Liver (tissue), 9 donors: Measurements from ENCODE around the gene OMA1. TPM values are rescaled to one million over a fixed set of nuclear protein-coding genes. Genes with fewer than 3 reads are reported as not detected.

Source experiments
- DNase-seq: peaks from one replicate; pipeline ENCODE4 v3.0.0-alpha.2; 2017; ENCODE audit warnings: low spot score
- H3K27ac ChIP-seq, 2 donors: one replicate each; pipeline ENCODE4 v1.7.0; 2013; ENCODE audit warnings: inconsistent platforms in 2 of 2, low read length in 2 of 2, control low read depth in 1 of 2, low read depth in 1 of 2, mild to moderate bottlenecking in 1 of 2
- H3K27me3 ChIP-seq, 4 donors: one replicate each; pipeline versions ENCODE4 v1.6.1 to v1.7.0; 2013; ENCODE audit warnings: low read length in 3 of 4, inconsistent platforms in 1 of 4, mild to moderate bottlenecking in 1 of 4, moderate library complexity in 1 of 4; ENCODE audit not compliant: control insufficient read depth in 4 of 4, insufficient read depth in 4 of 4
- H3K36me3 ChIP-seq, 4 donors: one replicate each; pipeline versions ENCODE4 v1.6.1 to v1.7.0; 2013; ENCODE audit warnings: low read length in 3 of 4, mild to moderate bottlenecking in 3 of 4, low read depth in 1 of 4, moderate library complexity in 1 of 4; ENCODE audit not compliant: control insufficient read depth in 4 of 4, insufficient read depth in 3 of 4
- H3K4me1 ChIP-seq, 4 donors: one replicate each; pipeline versions ENCODE4 v1.6.1 to v1.7.0; 2013; ENCODE audit warnings: low read length in 3 of 4, mild to moderate bottlenecking in 3 of 4, moderate library complexity in 1 of 4; ENCODE audit not compliant: control insufficient read depth in 4 of 4, insufficient read depth in 4 of 4
- H3K4me3 ChIP-seq, 3 donors: one replicate each; pipeline versions ENCODE4 v1.6.1 to v1.7.0; 2013; ENCODE audit warnings: low read length in 3 of 3, control low read depth in 1 of 3, low read depth in 1 of 3, mild to moderate bottlenecking in 1 of 3
- H3K9ac ChIP-seq, 2 donors: one replicate each; pipeline ENCODE4 v1.7.0; 2013; ENCODE audit warnings: low read length in 2 of 2, mild to moderate bottlenecking in 2 of 2, moderate library complexity in 2 of 2, control low read depth in 1 of 2, low read depth in 1 of 2
- H3K9me3 ChIP-seq, 4 donors: one replicate each; pipeline versions ENCODE4 v1.6.1 to v1.7.0; 2013; ENCODE audit warnings: low read length in 3 of 4; ENCODE audit not compliant: control insufficient read depth in 4 of 4
- EGR1 ChIP-seq, 2 donors: IDR thresholded peaks; 2 replicates each; pipeline ENCODE4 v1.6.1; 2016 to 2018; ENCODE audit warnings: antibody characterized with exemption in 2 of 2, low read depth in 2 of 2
- FOXA1 ChIP-seq: IDR thresholded peaks from 2 replicates; pipeline ENCODE4 v1.6.1; 2016; ENCODE audit warnings: antibody characterized with exemption
- FOXA2 ChIP-seq: IDR thresholded peaks from 2 replicates; pipeline ENCODE4 v1.6.1; 2016; ENCODE audit warnings: antibody characterized with exemption
- GABPA ChIP-seq, 2 donors: IDR thresholded peaks in 1 of 2; conservative IDR thresholded peaks in 1 of 2; 2 replicates each; pipeline ENCODE4 v1.6.1; 2016; ENCODE audit warnings: antibody characterized with exemption in 2 of 2, mild to moderate bottlenecking in 1 of 2, moderate library complexity in 1 of 2
- HNF4A ChIP-seq, 2 donors: conservative IDR thresholded peaks; 2 replicates each; pipeline ENCODE4 v1.6.1; 2016; ENCODE audit warnings: antibody characterized with exemption in 2 of 2, mild to moderate bottlenecking in 2 of 2
- HNF4G ChIP-seq: IDR thresholded peaks from 2 replicates; pipeline ENCODE4 v1.6.1; 2016; ENCODE audit warnings: antibody characterized with exemption
- NR2F2 ChIP-seq: IDR thresholded peaks from 2 replicates; pipeline ENCODE4 v1.6.1; 2016; ENCODE audit warnings: antibody characterized with exemption
- RAD21 ChIP-seq, 2 donors: IDR thresholded peaks; 2 replicates each; pipeline ENCODE4 v1.6.1; 2016; ENCODE audit warnings: antibody characterized with exemption in 2 of 2, mild to moderate bottlenecking in 2 of 2
- RXRA ChIP-seq, 2 donors: IDR thresholded peaks; 2 replicates each; pipeline ENCODE4 v1.6.1; 2017 to 2018; ENCODE audit warnings: antibody characterized with exemption in 2 of 2, mild to moderate bottlenecking in 1 of 2
- SP1 ChIP-seq: IDR thresholded peaks from 2 replicates; pipeline ENCODE4 v1.6.1; 2018; ENCODE audit warnings: antibody characterized with exemption, mild to moderate bottlenecking
- TAF1 ChIP-seq: conservative IDR thresholded peaks from 2 replicates; pipeline ENCODE4 v1.6.1; 2016; ENCODE audit warnings: antibody characterized with exemption, mild to moderate bottlenecking
- WGBS: extraction: QIAGEN DNeasy Blood & Tissue Kit; methylation state at CpG from one replicate; pipeline ENCODE4 v1.1.7; 2013; 5-methylcytosine and 5-hydroxymethylcytosine counted together
- polyA plus RNA-seq, 2 donors: library from polyadenylated mRNA; stranded (reverse) in 1 of 2; unstranded in 1 of 2; fragments of 200-250 nt in 1 of 2; fragments of >200 nt in 1 of 2; fragmentation: Nextera tagmentation in 1 of 2; extraction: Ambion mirVana in 1 of 2; gene quantifications; one replicate each; pipeline versions ENCODE4 v1.2.1 to v1.2.3, GENCODE V29; 2013 to 2015
- total RNA-seq, 2 donors: library from RNA; depleted of rRNA; stranded (reverse); fragments of >200 nt; gene quantifications; one replicate each; pipeline ENCODE4 v1.2.3, GENCODE V29; 2014
- TF ChIP-seq, protein P1 (sequence below): IDR thresholded peaks from 2 replicates; pipeline ENCODE4 v1.6.1; 2016; ENCODE audit warnings: antibody characterized with exemption
- TF ChIP-seq, protein P2 (sequence below): IDR thresholded peaks from 2 replicates; pipeline ENCODE4 v1.6.1; 2016; ENCODE audit warnings: antibody characterized with exemption
- TF ChIP-seq, protein P3 (sequence below): fragments of 150-350 bp; IDR thresholded peaks from 2 replicates; pipeline ENCODE4 v1.5.1; 2017; ENCODE audit warnings: improper control_type of control experiment, low read depth, low read length; ENCODE audit not compliant: missing input control
- TF ChIP-seq, protein P4 (sequence below): IDR thresholded peaks from 2 replicates; pipeline ENCODE4 v1.6.1; 2016; ENCODE audit warnings: antibody characterized with exemption
- donor health status: healthy.
- donor health status: healthy.
- donor health status: healthy.
- donor health status: healthy.
- donor health status: healthy.

The OMA1 gene
- total and polyA plus RNA-seq, 4 donors: 9.1 to 31.0 (median 16.1) TPM

DNA sequence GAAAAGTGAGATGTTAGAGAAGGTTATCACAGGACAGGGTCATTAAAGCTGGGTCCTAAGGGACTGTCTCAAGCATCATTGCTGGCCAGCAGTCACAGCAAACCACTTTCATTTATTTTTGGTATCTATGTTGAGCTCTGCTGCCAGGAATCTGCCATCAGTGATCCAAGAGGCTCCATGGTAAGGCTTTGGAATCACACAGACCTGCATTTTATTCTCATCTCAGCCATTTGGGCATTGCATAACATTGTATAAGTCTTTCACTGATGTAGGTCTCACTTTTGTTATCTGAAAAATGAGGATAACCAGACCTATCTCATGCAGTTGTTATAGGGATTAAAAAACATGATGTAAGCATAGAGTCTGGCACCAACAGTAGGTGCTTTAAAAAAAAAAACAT is 77.5 kb downstream of the OMA1 start:
- no peak for DNase-seq
- H3K4me1 ChIP-seq: no peaks in the 10 kb centered on the region
- no peak overlapping the region for H3K4me3 ChIP-seq
- H3K9ac ChIP-seq: no peak overlapping the region
- no peak overlapping the region for H3K27ac ChIP-seq
- peaks cover 0 to 5% (median 2%) of the 10 kb centered on the region in 4 donors for H3K36me3 ChIP-seq
- TF ChIP-seq HNF4A (conservative IDR thresholded peaks at IDR 0.05) (no peak), SP1 (no peak), RXRA (IDR thresholded peaks at IDR 0.05) (no peak), NR2F2 (no peak), FOXA2 (no peak)
- TF ChIP-seq, protein P1, sequence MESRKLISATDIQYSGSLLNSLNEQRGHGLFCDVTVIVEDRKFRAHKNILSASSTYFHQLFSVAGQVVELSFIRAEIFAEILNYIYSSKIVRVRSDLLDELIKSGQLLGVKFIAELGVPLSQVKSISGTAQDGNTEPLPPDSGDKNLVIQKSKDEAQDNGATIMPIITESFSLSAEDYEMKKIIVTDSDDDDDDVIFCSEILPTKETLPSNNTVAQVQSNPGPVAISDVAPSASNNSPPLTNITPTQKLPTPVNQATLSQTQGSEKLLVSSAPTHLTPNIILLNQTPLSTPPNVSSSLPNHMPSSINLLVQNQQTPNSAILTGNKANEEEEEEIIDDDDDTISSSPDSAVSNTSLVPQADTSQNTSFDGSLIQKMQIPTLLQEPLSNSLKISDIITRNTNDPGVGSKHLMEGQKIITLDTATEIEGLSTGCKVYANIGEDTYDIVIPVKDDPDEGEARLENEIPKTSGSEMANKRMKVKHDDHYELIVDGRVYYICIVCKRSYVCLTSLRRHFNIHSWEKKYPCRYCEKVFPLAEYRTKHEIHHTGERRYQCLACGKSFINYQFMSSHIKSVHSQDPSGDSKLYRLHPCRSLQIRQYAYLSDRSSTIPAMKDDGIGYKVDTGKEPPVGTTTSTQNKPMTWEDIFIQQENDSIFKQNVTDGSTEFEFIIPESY: no peak
- TF ChIP-seq, protein P2, sequence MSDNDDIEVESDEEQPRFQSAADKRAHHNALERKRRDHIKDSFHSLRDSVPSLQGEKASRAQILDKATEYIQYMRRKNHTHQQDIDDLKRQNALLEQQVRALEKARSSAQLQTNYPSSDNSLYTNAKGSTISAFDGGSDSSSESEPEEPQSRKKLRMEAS: no peak
- no peaks in the 10 kb centered on the region for H3K9me3 ChIP-seq
- no peaks in the 10 kb centered on the region for H3K27me3 ChIP-seq

DNA sequence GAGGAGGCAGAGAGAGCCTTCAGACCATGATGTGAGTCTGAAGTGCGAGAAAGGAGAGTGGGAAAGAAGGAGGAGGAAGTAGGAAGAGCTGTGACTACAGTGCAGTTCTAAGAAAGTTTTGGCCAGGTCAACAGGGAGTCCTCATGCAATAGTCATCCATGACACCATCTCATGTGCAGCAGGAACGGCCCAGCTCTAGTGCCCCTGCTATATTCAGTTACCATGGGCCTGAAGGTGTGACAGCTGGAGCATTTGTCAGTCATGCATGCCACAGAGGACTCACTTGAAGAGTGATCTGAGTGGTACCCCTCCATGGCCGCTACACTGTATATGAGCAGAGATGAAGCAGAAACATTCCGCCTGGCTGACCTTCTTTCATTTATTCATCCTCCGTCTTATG is 77.9 kb downstream of the OMA1 start:
- Histone ChIP-seq H3K9ac (no peak overlapping the region), H3K4me1 (no peaks in the 10 kb centered on the region), H3K27me3 (no peaks in the 10 kb centered on the region), H3K9me3 (no peaks in the 10 kb centered on the region), H3K27ac (no peak overlapping the region), H3K36me3 (peaks cover 0 to 5% (median 2%) of the 10 kb centered on the region in 4 donors), H3K4me3 (no peak overlapping the region)
- WGBS: 73% methylated on average over 5 of the region's 5 CpGs
- TF ChIP-seq SP1 (no peak), HNF4G (no peak), EGR1 (IDR thresholded peaks at IDR 0.05; ENCODE audit: low read depth in 2 of 2) (no peak), RAD21 (IDR thresholded peaks at IDR 0.05) (no peak), TAF1 (no peak), FOXA2 (no peak), GABPA (IDR thresholded peaks at IDR 0.05 in 1 of 2, conservative IDR thresholded peaks at IDR 0.05 in 1 of 2) (no peak), FOXA1 (no peak), RXRA (IDR thresholded peaks at IDR 0.05) (no peak), HNF4A (conservative IDR thresholded peaks at IDR 0.05) (no peak), NR2F2 (no peak)
- TF ChIP-seq, protein P3, sequence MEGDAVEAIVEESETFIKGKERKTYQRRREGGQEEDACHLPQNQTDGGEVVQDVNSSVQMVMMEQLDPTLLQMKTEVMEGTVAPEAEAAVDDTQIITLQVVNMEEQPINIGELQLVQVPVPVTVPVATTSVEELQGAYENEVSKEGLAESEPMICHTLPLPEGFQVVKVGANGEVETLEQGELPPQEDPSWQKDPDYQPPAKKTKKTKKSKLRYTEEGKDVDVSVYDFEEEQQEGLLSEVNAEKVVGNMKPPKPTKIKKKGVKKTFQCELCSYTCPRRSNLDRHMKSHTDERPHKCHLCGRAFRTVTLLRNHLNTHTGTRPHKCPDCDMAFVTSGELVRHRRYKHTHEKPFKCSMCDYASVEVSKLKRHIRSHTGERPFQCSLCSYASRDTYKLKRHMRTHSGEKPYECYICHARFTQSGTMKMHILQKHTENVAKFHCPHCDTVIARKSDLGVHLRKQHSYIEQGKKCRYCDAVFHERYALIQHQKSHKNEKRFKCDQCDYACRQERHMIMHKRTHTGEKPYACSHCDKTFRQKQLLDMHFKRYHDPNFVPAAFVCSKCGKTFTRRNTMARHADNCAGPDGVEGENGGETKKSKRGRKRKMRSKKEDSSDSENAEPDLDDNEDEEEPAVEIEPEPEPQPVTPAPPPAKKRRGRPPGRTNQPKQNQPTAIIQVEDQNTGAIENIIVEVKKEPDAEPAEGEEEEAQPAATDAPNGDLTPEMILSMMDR: no peak
- TF ChIP-seq, protein P1: no peak
- TF ChIP-seq, protein P4, sequence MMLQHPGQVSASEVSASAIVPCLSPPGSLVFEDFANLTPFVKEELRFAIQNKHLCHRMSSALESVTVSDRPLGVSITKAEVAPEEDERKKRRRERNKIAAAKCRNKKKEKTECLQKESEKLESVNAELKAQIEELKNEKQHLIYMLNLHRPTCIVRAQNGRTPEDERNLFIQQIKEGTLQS: no peak
- TF ChIP-seq, protein P2: no peak
- no peak for DNase-seq
